Loucy (cell line): ENCODE results near the gene C7orf33.
A peak's percentile ranks its signal among the peaks of the same experiment; 100 is the strongest.

Experiments used
- H2AFZ ChIP-seq: fragments of 200-600 bp; sonication (generic); 2 replicates; pipeline ENCODE4 v1.6.0; 2016; ENCODE audit warnings: antibody characterized with exemption, mild to moderate bottlenecking, low read length, moderate library complexity
- H3F3A ChIP-seq: fragments of 200-600 bp; 2 replicates; pipeline ENCODE4 v1.6.0; 2016; ENCODE audit warnings: antibody characterized with exemption, low read depth, mild to moderate bottlenecking
- H3K27me3 ChIP-seq: fragments of 200-600 bp; sonication (generic); 2 replicates; pipeline ENCODE4 v1.6.1; 2014; ENCODE audit warnings: low read length, mild to moderate bottlenecking; ENCODE audit not compliant: insufficient read depth, poor library complexity, severe bottlenecking
- H3K36me3 ChIP-seq: fragments of 200-600 bp; sonication (generic); 2 replicates; pipeline ENCODE4 v1.6.1; 2016; ENCODE audit warnings: low read length; ENCODE audit not compliant: insufficient read depth
- H3K4me1 ChIP-seq: fragments of 200-600 bp; sonication (generic); 2 replicates; pipeline ENCODE4 v1.5.1; 2014; ENCODE audit warnings: low read length, mild to moderate bottlenecking; ENCODE audit not compliant: insufficient read depth, poor library complexity, severe bottlenecking
- H3K4me2 ChIP-seq: fragments of 200-600 bp; sonication (generic); 2 replicates; pipeline ENCODE4 v1.6.0; 2014; ENCODE audit warnings: antibody characterized with exemption, low read length, low read depth, mild to moderate bottlenecking; ENCODE audit not compliant: poor library complexity, severe bottlenecking
- H3K4me3 ChIP-seq: fragments of 200-600 bp; sonication (generic); 2 replicates; pipeline ENCODE4 v1.5.1; 2014; ENCODE audit warnings: low read length, mild to moderate bottlenecking, mixed read lengths; ENCODE audit not compliant: poor library complexity, severe bottlenecking
- H3K79me2 ChIP-seq: fragments of 200-600 bp; sonication (generic); 2 replicates; pipeline ENCODE4 v1.6.1; 2014; ENCODE audit warnings: low read length; ENCODE audit not compliant: insufficient read depth
- H3K9ac ChIP-seq: fragments of 200-600 bp; sonication (generic); 2 replicates; pipeline ENCODE4 v1.6.0; 2014; ENCODE audit warnings: mild to moderate bottlenecking, low read depth, low read length, moderate library complexity; ENCODE audit not compliant: poor library complexity, severe bottlenecking
- H3K9me2 ChIP-seq: fragments of 200-600 bp; sonication (generic); replicated peaks from 2 replicates; pipeline ENCODE4 v1.6.1; 2016; ENCODE audit warnings: low read depth, low read length, mixed read lengths
- H3K9me3 ChIP-seq: fragments of 200-600 bp; sonication (generic); 2 replicates; pipeline ENCODE4 v1.6.1; 2014; ENCODE audit warnings: mild to moderate bottlenecking, antibody characterized with exemption, low read length, low read depth; ENCODE audit not compliant: insufficient read depth
- H4K20me1 ChIP-seq: fragments of 200-600 bp; sonication (generic); 2 replicates; pipeline ENCODE4 v1.6.0; 2014; ENCODE audit warnings: antibody characterized with exemption, low read length, mild to moderate bottlenecking; ENCODE audit not compliant: insufficient read depth, poor library complexity, severe bottlenecking
- EZH2phosphoT487 ChIP-seq: fragments of 200-600 bp; IDR thresholded peaks from 2 replicates; pipeline ENCODE4 v1.6.1; 2018; ENCODE audit warnings: antibody characterized with exemption, mild to moderate bottlenecking, moderate library complexity, borderline replicate concordance
- TF ChIP-seq, protein P1 (sequence below): fragments of 200-600 bp; sonication (generic); conservative IDR thresholded peaks from 2 replicates; pipeline ENCODE4 v1.5.1; 2014; ENCODE audit warnings: mild to moderate bottlenecking, antibody characterized with exemption, low read length

Gene C7orf33

DNA sequence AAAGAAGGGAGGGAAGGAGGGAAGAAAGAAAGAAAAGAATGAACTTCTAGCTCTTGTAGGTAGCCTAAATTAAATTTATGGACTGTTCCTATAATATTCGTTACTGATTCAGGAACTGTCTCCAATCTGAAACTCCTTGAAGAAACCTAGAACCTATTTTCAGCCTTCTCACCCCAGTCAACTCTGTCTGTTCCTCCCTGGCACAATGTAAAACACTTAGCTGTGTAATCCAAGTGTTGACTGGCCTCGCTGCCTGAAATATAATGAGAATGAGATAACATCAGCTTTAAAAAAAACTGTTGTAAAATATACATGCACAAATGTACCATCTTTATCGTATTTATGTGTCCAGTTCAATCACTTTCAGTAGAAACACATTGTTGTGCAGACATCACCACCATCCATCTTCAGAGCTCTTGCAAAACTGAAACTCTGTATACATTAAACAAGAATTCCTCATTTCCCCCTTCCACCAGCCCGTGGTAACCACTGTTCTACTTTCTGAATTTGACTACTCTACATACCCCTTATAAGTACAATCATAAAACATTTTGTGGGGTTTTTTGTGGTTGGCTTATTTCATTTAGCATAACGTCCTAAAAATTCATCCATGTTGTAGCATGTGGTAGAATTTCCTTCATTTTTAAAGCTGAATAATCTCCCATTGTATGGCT is 6.3 kb upstream of the C7orf33 start:
- H3K4me2 ChIP-seq: no peak overlapping the region
- H3K9me2 ChIP-seq: no peaks in the 10 kb centered on the region
- TF ChIP-seq, protein P1, sequence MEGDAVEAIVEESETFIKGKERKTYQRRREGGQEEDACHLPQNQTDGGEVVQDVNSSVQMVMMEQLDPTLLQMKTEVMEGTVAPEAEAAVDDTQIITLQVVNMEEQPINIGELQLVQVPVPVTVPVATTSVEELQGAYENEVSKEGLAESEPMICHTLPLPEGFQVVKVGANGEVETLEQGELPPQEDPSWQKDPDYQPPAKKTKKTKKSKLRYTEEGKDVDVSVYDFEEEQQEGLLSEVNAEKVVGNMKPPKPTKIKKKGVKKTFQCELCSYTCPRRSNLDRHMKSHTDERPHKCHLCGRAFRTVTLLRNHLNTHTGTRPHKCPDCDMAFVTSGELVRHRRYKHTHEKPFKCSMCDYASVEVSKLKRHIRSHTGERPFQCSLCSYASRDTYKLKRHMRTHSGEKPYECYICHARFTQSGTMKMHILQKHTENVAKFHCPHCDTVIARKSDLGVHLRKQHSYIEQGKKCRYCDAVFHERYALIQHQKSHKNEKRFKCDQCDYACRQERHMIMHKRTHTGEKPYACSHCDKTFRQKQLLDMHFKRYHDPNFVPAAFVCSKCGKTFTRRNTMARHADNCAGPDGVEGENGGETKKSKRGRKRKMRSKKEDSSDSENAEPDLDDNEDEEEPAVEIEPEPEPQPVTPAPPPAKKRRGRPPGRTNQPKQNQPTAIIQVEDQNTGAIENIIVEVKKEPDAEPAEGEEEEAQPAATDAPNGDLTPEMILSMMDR: no peak
- no peak for TF ChIP-seq EZH2phosphoT487
- no peak overlapping the region for H3K9ac ChIP-seq
- 0 out of 2 replicates have a peak overlapping the region, but pooled peaks have one; percentile 21 for H2AFZ ChIP-seq
- no peaks in the 10 kb centered on the region for H3K4me1 ChIP-seq
- no peaks in the 10 kb centered on the region for H3K9me3 ChIP-seq
- no peaks in the 10 kb centered on the region for H4K20me1 ChIP-seq
- no peak overlapping the region for H3K4me3 ChIP-seq
- H3K79me2 ChIP-seq: no peaks in the 10 kb centered on the region
- H3F3A ChIP-seq: no peaks in the 10 kb centered on the region
- no peaks in the 10 kb centered on the region for H3K27me3 ChIP-seq
- no peaks in the 10 kb centered on the region for H3K36me3 ChIP-seq

DNA sequence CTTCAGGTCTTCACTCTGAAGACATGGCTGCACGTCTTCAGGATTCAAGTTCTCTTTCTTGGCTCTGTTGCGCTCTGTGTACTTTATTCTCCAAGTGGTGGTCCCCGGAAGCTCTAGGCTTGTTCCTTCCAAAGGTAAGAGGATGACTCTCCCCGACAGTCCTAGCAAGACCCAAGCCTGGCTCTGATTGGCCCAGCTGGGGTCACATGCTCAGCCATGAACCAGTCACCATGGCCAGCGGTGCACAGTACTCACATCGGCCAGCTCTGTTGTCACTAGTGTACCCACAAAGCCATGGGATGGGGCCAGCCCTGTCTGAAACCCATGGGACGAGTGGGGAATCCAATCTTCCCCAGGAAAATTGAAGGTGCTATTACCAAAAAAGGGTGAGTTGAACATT is 5.2 kb upstream of the C7orf33 start:
- H3K79me2 ChIP-seq: no peaks in the 10 kb centered on the region
- no peaks in the 10 kb centered on the region for H3K9me3 ChIP-seq
- no peaks in the 10 kb centered on the region for H4K20me1 ChIP-seq
- H3K36me3 ChIP-seq: no peaks in the 10 kb centered on the region
- H3K9ac ChIP-seq: no peak overlapping the region
- TF ChIP-seq EZH2phosphoT487: no peak
- TF ChIP-seq, protein P1: no peak
- H3K4me3 ChIP-seq: no peak overlapping the region
- no peak overlapping the region for H2AFZ ChIP-seq
- H3K27me3 ChIP-seq: no peaks in the 10 kb centered on the region
- no peak overlapping the region for H3K4me2 ChIP-seq
- no peaks in the 10 kb centered on the region for H3F3A ChIP-seq
- no peaks in the 10 kb centered on the region for H3K9me2 ChIP-seq
- no peaks in the 10 kb centered on the region for H3K4me1 ChIP-seq

DNA sequence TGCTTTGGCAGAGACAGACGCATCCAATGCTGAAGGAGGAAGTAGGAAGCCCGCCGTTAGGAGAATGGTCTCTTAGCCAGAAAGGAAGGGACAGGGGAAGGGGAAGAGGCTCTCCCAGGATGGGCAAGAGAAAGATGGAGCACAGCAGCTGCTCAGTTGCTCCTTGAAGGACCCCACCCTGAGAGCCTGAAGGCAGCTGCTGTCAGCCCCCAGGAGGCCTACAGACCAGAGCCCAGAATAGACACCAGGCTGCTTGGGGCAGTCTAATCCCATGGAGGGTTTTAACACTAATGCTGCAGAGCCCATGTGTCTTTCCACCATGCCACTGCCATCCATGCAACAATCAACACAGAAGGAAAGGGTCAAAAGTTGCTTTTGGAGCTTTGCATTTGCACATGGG is 3.5 kb upstream of the C7orf33 start:
- Histone ChIP-seq H2AFZ (no peak overlapping the region), H3K36me3 (no peaks in the 10 kb centered on the region), H3K9me3 (no peaks in the 10 kb centered on the region), H4K20me1 (no peaks in the 10 kb centered on the region), H3K4me2 (no peak overlapping the region), H3K9me2 (no peaks in the 10 kb centered on the region), H3K27me3 (no peaks in the 10 kb centered on the region), H3K79me2 (no peaks in the 10 kb centered on the region), H3K4me1 (no peaks in the 10 kb centered on the region), H3F3A (no peaks in the 10 kb centered on the region), H3K4me3 (no peak overlapping the region), H3K9ac (no peak overlapping the region)
- TF ChIP-seq, protein P1: no peak
- no peak for TF ChIP-seq EZH2phosphoT487
